GM21576 (cell line): ENCODE results near the gene SIRT3.
"Not testable (repeated sequence)": the region's sequence is repeated elsewhere in the genome, so short reads cannot be mapped to it uniquely, and the experiment has no call there.

ENCODE experiments used
- ATAC-seq: cut with Tn5 transposase; IDR thresholded peaks from one replicate; pipeline ENCODE4 v1.9.1; 2021; ENCODE audit warnings: mild to moderate bottlenecking, moderate library complexity; ENCODE audit not compliant: unreplicated experiment

SIRT3 gene

DNA sequence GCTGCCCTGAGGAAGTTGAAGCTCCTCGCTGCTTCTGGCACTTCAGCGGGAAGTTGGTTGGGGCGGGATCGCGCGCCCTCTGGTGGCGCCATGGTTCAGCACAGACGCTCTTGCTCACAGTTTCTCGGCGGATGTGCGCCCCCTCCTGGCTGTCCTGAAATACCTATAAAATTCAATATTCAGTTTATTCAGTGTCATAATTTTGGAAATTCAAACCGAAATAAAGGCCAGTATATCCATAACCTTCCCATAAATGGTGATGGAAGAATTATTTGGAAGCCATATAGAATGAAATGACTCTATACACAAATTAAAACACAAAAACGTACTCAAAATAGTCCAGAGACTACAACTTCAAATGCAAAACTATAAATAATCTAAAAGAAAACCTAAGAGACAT is 55.9 kb downstream of the SIRT3 start:
- not testable (repeated sequence) for ATAC-seq
